Suppressor macrophage treated with lipopolysaccharide for 1 hour (primary cell): ENCODE data around the gene CIZ1.
"Not testable (repeated sequence)": the region's sequence is repeated elsewhere in the genome, so short reads cannot be mapped to it uniquely, and the experiment has no call there.

Experiments used
- DNase-seq, 3 donors: peaks; one replicate each; pipeline ENCODE4 v3.0.0-alpha.2; 2020 to 2022

Gene CIZ1

DNA sequence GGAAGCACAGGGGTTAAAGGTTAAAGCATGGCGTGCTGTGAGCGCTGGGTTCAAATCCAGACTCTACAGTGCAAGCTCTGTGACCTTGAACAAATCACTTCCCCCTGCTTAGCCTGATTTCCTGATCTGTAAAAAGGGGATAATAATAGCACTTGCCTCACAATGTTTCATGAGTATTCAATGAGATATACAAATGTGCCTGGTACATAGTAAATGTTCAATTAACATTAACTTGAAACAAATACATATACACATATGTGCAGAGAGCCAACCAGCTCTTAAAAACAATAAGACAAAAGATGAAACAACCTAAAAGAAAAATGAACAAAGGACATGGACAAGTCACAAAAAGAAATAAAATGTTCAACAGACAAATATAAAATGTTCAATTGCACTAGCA is 4.0 kb downstream of the CIZ1 start:
- DNase-seq = no peak

DNA sequence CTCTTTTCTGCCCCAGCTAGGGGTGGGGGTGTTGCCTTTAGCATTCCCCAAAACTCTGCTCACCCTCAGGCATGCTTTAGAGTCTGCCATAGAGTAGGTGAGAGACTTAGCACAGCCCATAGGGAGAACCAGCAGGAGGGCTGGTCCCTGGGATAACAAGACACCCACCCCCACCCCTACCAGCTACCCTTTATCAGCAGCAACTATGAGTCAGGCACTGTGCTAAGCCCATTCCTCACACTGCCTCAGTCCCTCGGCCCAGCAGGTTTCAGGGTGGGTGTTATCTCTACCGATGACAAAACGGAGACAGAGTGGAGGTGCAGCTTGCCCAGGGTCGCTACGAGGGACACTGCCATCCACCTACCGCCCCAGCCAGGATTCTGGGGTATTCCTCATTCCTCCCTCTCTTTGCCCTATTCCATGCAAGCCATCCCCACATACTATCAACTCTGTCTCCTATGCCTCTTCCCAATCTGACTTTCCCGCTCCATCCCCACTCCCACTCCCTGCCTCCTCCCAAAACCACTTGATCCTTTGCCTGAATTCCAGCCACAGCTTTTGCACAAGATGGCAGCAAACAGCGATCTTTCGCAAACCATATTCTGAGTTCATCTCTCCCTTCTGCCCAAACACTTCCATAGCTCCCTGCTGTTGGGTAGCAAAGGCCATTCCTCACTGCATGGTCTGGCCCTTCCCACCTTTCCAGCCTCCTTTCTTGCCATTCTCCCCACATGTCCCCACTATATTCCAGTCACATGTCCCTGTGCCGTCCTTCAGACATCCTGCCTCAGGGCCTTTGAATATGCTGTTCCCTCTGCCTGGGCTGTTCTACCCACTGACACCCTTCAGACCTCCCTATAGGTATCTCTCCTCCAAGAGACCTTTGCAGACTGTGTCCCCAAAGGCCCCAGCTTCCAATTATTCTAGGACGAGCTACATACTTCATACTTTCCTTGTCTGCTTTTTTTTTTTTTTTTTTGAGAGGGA is 5.1 kb downstream of the CIZ1 start:
- no peak for DNase-seq

DNA sequence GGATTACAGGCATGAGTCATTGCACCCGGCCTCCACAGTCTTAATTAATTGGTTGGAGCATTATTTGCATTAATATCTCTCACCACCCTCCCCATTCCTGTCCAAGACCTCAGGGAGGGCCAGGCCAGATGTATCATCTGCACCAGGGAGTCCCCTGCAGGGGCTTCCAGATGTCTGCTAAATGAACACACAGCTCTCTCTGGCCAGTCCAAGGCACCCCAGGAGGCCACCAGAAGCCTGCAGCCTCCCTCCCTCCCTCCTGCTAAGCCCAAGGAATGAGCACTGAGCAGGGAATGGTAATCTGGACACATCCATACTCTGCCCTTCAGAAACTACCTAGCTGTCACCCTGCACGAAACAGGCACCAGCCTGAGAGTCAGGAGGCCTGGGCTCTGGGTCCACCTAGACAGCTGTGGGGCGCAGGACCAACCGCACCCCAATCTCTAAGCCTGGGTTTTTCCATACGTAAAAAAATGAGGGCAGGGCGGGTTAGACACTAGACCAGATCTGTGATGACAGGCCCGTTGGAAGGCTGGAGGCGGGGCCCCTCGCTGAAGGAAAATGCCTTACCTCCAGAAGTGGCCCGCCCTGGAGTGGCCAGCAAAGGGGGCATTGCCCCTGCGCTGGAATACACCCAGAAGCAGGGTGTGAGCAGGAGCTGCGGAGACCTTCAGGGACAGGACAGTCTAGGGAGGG is 8.3 kb downstream of the CIZ1 start:
- DNase-seq = no peak

DNA sequence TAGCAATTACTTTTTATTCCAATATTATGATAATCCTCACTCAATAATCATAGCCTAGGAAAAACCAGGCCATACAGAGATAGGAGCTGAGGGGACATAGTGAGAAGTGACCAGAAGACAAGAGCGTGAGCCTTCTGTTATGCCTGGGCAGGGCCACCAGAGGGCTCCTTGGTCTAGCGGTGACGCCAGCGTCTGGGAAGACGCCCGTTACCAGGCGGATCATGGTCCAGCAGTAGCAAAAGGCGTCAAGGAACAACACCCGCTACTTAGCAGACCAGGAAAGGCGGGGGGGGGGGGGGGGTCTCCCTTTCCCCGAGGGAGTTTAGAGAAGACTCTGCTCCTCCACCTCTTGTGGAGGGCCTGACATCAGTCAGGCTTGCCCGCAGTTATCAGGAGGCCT is 9.9 kb downstream of the CIZ1 start:
- not testable (repeated sequence) for DNase-seq

DNA sequence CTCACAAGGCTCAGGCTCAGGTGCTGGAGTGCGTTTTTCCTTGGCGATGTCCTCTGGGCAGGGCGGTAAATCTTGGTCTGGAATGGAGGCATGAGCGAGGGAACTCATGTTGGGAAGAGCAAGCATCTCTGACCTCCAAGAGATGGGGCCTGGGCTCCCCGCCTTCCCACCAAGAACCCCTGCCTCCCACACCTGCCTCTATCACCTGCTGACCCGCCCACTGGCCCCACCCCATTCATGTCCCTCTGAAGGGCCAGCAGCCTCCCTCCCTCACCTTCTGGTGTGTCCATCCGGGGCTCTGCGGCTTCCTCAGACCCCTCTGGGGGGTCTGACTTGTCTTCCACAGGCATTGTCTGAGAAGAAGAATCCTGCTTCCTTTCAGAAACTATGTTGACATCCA is 10.9 kb downstream of the CIZ1 start:
- no peak for DNase-seq

DNA sequence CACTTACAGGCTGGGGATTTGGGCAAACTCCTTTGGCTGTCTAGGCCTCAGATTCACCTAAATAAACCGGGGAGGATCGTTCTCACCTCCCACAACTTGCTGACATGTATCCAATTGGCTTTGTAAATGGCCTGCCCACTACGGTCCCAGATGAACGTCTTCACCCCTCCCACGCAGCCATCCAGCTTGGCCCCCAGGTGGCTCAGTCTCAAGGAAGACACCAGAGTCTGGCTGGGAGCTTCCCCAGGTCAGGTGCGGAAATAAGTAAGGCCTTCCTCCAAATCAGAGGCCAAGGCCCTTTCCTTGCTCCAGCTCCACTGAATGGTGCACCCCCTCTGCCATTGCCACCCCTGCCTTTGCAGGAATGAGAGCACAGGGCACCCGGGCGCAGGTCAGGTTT is 11.4 kb downstream of the CIZ1 start:
- no peak for DNase-seq

DNA sequence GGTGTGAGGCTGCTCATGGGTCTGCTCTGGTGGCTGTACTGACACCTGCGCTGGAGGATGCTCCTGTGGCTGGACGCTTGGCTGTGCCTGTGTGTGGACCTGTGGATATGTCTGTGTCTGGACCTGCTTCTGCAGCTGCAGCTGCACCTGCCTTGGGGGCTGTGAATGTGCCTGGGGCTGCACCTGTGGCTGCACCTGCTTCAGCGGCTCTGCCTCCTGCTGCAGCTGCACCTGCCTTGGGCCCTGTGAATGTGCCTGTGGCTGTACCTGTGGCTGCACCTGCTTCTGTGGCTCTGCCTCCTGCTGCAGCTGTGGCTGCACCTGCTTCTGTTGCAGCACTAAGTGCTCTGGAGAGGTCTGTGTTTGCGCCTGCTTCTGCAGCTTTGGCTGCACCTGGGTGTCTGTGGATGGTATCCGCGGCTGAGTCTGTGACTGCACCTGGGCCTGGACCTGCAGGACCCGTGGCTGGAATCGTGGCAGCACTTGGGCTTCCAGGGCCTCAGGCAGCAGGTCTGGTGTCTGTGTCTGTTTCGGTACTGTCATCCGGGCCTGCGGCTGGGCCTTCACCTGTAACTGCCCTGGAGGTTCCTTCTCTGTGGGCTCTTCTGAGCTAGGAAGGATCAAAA is 12.5 kb downstream of the CIZ1 start:
- DNase-seq = no peak

DNA sequence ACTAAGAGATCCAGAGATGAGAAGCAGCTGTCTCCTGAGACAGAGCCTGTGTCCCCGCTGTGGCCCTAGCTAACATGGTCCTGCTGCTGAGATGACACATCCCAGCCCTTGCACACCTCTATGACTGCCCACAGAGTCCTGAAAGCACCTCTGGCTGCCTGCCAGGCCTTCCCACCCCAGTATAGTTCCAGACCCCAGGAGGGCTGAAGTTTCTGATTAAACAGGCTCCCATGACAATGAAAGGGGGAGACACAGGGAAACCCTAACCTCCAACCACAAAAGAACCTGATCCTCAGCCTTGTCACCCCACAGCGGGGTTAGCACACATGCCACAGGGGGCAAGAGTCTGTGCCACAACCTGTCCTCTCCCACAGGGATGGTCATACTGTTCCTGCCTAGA is 15.6 kb downstream of the CIZ1 start:
- no peak for DNase-seq

DNA sequence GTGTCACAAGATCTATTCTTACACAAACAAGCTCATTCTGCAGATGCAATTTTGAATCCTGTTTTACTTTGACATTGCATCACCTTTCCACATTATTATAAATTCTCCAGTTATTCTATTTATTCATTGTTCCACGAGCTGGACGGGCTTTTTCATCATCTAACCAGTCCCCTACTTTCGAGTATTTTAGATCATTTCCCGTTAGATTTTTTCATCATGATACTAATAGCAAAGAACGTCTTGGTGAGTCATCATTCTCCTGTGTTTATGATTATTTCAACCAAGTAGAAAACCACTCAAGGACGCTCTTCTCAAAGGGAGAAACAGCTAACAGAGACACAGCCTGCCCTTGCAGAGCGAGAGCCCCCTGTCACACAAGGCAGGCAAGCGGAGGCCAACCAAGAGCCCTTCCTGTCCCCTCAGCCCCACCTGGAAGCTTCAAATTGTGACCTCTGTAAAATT is 16.2 kb downstream of the CIZ1 start:
- DNase-seq = no peak

DNA sequence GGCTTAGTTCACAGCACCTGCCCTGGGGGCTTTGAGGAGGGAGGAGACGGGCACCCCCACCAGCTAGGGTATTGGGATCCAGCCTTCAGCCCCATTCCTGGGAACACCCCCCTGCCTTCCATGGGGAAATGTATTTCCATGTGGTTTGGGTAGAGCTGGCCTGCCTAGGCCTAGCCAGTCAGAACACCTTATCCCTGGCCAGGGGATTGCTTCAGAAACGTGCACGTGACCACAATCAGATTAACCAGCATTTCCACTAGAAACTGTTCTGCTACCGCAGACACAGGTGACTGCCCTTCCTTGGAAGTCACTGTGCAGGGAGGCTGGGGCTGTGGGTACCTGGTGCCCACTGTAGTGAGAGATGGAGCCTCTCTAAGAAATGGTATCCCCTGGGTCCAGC is 17.3 kb downstream of the CIZ1 start:
- DNase-seq = no peak

DNA sequence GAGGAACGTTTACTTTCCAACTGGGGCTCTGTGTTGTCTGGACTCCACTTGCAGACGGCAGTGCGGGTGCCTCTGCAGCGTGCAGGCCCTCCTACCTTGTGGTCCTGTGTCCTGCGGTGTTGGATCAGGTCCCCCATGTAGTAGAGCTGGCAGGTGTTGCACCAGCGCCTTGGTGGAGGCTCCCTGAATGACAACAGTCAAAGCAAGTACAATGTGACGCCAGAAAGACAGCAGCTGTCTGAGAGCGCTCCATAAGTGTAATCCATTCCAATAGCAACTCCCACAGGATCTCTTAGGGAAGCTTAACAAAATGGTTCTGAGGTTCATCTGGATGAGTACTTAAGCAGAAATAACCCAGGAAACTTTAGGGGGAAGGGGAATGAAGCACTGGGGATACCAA is 21.4 kb downstream of the CIZ1 start:
- no peak for DNase-seq

DNA sequence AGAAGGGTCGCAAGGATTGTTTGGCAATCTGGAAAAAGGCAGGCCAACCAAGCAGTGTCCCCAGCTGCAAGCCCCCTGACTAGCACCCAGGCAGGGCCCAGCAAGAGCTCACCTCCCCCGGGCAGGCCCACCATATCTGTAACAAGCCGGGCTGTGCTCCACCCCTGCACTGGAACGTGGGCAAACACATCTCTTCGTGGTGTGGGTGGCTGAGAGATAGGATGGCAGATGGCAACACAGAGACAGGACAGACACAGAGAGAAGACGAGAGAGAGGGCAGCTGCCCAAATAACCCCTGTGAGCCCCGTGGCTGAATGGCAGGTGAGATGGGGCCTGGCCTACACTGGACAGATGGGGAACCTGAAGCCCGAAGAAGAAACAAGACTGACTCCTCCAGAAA is 21.9 kb downstream of the CIZ1 start:
- DNase-seq = no peak

DNA sequence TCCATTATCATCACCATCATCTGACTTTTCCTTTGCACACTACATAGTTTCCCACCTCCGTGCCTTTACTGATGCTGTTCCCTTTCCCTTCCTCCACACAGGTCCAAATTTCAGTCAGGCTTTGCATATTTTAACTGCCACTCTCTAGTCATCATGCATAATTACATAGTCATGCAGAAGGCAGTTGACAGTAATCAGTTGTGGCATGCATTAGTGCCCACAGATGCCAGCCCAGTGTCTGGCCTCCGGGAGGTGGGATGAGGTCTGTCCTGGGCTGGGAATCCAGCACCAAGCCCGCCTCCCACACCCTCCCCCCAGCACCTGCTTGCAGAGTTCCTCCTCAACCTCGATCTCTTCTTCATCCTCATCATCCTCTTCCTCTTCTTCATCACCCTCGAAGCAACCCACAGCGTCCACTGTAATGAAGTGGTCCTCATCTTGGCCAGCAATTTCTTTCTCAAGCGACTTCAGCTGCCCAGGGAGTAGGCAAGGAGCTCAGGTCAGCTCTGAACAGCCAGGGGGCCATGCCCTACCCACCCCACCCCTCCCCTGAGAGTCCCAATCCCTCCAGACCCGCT is 22.6 kb downstream of the CIZ1 start:
- no peak for DNase-seq

DNA sequence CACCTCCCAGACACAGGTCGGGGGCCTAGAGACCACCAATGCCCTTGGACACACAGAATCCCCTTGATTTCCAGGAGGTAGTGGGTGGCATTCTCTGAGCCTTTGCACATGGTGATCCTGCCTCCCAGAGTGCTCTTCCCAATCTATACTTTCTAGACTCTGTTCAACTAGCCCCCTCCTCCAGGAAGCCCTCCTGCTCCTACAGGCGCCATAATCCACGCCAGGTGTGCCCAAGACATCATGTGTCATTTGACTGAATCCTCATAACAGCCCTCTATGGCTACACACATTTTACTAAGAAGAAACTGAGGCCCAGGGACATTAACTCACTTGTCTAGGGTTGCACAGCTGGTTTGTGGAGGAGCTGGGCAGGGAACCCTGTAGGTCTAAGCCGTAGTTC is 24.2 kb downstream of the CIZ1 start:
- DNase-seq = no peak

DNA sequence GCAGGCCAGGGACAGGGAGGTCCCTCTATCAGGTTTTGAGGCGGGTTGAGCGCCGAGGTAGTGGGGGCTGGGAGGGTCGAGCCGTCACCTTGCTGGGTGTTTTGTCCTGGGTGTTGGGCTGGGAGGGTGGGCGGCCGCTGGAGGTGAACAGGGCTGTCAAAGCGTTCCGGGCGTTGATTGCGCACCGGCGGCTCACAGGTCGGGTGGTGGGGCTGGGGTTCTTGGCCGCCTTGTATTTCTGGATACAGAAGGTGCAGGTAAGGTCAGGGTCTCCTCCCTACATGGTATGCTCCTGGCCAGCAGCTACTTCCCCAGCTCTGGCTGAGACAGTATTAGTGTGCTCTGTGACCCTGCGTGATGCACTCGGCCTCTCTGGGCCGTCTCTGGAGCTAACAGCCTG is 25.2 kb downstream of the CIZ1 start:
- DNase-seq = no peak

DNA sequence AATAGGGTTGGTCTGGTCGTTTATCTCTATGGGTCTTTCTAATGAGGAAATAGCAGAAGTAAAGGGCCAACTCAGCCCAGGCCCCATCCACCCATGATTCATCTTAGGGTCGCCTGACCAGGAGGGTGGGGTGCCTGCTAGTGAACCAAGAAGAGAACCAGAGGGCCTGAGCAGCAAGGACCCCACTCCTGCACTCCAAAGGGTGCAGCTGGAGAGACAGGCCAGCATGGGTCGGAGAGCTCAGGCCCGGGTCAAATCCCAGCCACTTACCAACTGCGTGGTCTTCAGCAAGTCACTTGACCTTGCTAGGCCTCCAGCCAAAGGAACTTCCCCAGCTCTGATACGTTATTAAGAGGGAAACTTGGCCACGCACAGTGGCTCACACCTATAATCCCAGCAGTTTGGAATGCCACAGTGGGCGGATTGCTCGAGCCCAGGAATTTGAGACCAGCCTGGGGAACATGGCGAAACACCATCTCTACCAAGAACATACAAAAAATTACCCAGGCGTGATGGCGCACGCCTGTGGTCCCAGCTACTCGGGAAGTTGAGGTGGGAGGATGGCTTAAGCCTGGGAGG is 27.0 kb downstream of the CIZ1 start:
- DNase-seq = peak; percentile 47 to 52 (median 52)

DNA sequence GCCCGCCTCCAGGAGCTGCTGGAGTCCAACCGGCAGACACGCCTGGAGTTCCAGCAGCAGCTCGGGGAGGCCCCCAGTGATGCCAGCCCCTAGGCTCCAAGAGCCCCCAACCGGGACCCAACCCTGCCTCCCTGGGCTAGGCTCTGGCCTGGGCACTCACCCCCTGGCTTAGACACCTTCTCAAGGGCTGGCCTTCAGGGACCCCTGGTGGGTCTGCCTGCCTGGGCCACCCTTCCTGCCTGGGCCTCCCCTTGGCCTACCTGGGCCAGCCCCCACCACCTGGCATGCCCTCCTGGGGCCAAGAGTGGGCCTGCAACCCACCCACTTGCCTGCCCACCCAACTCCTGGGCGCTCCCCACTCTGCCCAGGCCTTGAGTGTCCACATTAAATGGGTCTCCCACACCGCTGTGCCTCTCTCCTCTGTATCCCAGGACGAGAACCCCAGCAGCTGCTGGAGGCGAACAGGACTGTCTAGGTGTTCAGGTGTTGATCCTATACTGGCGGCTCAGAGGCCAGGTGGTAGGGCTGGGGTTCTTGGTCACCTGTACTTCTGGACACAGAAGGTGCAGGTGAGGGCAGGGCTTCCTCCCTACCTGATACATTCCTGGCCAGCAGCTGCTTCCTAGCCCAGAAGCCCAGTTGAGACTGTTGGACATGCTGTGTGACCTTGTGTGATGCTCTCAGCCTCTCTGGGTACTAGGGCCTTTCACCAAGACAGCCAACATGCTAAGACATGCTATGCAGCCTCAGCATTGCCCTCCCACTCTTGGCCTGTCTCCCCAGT is 27.7 kb downstream of the CIZ1 start:
- no peak for DNase-seq

DNA sequence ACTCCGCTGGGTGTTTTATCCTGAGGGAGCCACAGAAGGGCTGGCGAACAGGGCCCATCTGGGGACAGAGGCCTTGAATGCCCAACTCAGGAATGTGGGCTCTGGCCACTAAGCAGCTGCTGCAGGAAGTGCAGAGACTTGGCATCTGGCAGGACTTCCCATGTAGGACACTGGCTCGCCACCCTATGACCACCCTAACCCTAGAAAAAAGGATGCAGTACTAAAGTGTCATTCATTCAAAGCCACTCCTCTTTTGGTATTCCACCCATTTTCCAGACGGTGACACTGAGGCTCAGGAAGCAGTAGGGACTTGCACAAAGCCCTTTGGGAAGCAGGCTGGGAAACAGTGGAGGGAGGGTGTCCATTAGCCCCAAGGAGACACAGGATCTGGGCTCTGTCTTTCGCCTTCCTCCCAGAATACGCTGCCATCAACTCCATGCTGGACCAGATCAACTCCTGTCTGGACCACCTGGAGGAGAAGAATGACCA is 28.3 kb downstream of the CIZ1 start:
- DNase-seq = no peak

DNA sequence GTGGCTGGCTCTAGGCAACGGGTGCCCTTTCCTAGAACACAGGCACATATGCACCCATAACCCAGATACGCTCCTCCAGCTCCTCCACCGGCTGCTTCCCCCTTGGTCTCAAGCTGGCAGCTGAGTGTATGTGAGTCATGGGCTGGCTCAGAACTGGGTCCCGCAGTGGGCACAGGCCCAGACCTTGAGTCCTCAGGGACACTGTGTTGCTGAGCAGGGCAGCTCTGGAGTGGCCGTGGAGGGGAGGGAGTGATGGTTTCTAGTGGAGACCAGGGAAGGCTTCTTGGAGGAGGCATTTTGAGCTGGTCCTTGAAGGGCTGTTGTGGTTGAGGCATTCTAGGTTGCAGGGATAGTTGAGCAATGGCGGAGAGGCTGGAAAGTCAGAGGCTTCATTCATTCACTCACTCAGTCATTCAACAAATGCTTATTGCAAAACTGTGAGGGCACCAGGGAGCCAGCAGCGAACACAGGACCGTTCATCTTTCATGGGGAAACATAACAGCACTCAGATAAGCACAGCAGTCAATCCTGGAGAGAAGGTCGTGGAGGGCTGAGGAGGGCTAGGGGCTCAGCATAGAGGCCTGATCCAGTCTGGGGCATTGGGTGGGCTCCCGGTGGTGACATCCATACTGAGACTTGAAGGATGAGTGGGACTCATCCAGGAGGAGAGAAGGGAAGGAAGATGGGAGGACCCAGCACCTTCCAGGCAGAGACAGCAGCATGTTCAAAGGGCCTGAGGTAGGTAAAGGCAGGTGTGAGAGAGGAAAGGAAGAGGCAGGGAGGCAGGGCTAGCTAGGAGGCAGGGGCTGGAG is 29.0 kb downstream of the CIZ1 start:
- DNase-seq = peak in 2 of 3 donors; percentile 29

DNA sequence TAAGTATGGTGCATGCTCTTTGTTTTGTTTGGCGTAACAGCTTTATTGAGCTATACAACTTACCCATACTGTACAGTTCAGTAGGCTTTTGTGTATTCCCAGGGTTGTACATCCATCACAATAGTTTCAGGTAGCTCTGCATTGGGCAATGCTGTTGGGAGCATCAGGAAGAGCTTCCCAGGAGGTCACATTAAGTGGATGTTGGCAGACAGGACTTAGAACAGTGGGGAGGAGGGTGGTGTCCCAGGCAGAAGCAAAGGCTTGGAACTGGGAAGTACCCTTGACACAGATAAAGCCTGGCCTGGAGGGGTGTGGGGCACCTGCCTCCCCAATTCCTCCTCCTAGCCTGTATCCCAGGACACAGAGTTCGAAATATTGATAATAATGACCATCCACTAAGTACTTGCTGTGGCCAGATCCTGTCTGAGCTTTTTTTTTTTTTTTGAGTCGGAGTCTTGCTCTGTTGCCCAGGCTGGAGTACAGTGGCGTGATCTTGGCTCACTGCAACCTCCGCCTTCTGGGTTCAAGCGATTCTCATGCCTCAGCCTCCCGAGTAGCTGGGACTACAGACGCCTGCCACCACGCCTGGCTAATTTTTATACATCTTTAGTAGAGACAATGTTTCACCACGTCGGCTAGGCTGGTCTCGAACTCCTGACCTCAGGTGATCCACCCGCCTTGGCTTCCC is 30.0 kb downstream of the CIZ1 start:
- peak in 2 of 3 donors; percentile 8 to 12 for DNase-seq
